GM18505 (cell line): Measurements from ENCODE around the gene DUOXA1.

Experiments used
- ATAC-seq: cut with Tn5 transposase; IDR thresholded peaks from one replicate; pipeline ENCODE4 v1.9.1; 2021; ENCODE audit not compliant: unreplicated experiment
- POLR2A ChIP-seq: IDR thresholded peaks from 4 replicates; pipeline ENCODE4 v1.6.1; 2011; ENCODE audit warnings: borderline replicate concordance; ENCODE audit not compliant: insufficient read depth, insufficient read length; ENCODE audit errors: extremely low read depth

DUOXA1 gene

DNA sequence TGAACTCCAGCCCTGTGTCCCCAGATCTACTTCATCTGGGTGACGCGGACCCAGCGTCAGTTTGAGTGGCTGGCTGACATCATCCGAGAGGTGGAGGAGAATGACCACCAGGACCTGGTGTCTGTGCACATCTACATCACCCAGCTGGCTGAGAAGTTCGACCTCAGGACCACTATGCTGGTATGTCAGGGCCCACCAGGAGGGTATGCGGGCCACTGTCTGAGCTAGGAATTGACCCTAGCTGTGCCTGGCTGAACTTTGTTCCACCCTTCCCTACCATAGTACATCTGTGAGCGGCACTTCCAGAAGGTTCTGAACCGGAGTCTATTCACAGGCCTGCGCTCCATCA is 33.8 kb upstream of the DUOXA1 start:
- no peak for ATAC-seq
- no peak for TF ChIP-seq POLR2A

DNA sequence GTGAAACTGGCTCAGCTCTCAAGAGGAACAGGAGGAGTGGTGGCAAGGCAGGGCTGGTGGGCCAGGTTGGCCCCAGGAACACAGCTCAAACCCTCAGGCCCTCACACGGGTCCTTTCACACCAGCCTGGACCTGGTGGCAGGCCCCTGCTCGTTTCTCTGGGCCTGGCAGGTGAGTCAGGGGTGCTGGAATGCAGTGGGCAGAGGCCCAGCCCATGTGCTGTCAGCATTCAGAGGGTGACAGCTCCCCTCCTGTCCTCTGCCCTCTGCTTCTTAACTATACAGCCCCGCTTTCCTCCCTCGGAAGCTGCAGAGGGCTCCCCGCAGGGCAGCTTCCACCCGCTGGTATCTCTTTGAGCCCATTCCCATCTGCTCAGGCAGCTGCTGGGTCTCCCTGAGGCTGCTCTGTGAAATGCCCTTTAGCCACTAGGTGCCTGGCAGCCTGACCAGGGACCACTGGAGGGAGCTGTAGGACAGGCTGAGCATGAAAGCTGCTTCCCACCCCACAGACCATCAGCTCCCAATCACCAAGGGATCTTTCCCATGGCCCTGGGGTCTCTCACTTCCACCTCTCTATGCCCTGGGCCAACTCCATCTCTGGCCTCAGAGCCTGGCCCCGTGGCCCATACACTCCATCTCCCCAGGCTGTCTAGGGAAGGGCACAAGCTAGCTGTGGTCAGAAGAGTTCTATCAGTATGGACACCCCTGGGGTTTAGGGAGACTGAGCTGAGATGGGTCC is 33.3 kb upstream of the DUOXA1 start:
- TF ChIP-seq POLR2A, result no peak

DNA sequence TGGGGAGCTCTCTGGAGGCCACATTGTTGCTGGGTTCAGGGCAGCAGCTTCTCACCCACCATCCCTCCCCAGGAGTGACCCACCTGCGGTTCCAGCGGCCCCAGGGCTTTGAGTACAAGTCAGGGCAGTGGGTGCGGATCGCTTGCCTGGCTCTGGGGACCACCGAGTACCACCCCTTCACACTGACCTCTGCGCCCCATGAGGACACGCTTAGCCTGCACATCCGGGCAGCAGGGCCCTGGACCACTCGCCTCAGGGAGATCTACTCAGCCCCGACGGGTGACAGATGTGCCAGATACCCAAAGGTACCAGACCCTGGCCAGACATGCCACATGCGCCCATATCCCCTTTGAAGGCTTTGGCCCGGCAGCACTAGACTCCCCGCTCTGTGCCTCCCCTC is 32.0 kb upstream of the DUOXA1 start:
- TF ChIP-seq POLR2A, result no peak
- ATAC-seq, result no peak

More for the DNA sequence above, 33.3 kb upstream of the DUOXA1 start:
- ATAC-seq, result no peak

DNA sequence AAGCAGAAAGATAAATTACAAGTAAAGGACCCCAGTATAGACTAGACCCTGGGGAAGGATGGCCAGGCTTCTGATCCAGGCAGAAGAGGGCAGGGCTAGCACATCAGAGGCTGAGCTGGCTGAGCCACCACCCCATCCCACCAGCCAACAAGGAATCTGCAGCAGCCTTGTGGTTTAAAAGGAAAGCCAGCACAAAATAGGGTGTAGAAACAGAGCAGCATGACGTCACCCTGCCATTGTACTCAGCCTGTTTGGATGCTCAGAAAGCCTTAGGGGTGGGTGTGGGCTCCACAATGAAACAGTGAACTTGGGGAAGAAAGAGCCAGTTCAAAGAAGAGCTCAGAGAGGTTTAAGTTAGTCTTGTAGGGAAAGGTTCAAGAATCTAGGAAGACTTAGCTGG is 28.3 kb upstream of the DUOXA1 start:
- no peak for ATAC-seq
- TF ChIP-seq POLR2A, result no peak

DNA sequence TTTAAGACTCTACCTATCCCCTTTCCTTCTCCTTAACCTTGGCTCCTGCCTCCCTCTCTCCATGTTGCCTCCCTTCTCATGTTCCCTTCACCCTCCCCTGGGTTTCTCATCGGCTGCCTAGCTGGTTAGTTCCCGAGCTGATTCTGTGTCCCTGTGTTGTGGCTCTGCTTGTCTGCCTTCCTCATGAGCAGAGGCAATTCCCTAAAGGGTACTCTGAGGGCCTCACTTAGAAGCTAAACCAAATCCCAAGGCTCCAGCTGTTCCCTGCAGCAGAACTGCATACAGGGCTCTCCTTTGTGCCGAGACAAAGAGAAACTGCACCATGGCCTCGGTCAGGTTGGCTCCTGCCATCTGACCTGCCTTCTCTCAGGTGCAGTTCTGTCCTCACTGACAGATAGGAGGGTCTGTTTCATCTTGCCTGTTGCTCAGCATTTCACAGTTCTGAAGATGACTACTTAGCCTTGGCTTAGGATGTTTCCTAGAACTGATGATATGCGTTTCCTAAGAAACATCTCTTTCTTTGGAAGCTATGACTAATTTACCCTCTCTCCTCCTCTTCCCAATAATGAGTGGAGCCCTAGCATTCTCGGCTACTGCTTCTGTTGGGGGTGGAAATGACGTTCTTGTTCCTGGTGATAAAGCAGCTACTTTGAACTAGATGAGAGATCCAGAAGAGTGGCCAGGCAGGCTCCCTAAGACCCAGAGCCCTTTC is 27.2 kb upstream of the DUOXA1 start:
- no peak for ATAC-seq
- TF ChIP-seq POLR2A, result no peak

DNA sequence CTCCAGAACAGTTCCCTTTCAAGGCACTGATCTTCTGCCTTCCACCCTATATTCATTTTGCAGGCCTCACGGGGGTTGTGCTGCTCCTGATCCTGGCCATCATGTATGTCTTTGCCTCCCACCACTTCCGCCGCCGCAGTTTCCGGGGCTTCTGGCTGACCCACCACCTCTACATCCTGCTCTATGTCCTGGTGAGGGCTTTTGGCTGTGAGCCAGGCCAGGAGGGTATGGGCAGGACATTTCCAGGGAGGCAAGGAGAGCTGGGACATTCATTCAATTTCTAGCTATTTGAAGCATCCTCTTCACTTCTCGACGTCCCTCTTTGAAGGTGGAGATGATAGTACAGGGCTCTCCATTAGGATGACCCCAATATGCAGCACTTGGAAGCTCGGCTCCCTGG is 26.1 kb upstream of the DUOXA1 start:
- no peak for ATAC-seq
- no peak for TF ChIP-seq POLR2A

DNA sequence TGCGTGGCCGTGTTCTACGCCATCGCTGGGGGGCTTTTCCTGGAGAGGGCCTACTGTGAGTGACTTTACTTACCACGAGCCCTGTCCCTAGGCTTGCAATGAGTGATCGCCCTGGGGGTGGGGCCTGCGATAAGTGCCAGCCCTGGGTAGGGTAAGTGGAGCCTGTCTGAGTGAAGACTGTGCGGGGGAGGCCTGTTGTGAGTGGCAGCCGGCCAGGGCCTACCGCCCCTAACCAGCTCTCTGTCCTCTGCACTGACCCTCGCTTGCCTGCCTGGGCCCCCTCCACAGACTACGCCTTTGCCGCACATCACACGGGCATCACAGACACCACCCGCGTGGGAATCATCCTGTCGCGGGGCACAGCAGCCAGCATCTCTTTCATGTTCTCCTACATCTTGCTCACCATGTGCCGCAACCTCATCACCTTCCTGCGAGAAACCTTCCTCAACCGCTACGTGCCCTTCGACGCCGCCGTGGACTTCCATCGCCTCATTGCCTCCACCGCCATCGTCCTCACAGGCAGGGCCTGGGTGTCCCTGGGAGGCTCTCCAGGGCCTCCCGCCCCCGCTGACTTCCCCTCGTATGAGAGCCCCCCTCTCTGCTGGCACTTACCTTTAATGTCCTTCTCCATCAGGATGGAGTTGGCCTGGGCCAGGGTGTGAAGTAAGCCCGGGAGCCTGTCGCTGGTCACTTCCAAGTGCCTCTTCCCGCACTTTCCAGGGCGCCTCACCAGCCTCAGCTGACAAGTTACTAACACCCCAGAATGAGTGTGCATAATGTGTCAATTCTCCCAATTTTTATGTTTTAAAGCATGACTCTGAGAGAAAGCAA is 22.5 kb upstream of the DUOXA1 start:
- TF ChIP-seq POLR2A, result no peak
- no peak for ATAC-seq

DNA sequence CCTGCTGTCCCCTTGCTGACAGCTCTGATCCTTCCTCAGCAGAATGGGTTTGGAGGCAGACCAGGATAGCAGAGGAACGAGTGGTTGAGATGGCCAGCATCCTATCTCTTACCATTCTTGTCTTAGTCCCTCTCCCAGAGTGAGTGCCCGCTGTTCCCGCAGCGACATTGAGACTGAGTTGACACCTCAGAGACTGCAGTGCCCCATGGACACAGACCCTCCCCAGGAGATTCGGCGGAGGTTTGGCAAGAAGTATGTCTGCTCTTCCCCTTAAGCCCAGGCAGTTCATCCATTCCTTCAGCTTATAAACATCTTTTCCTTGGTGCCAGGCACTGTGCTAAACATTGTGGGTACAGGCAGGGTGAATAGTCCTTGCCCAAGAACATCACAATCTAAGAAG is 21.3 kb upstream of the DUOXA1 start:
- no peak for ATAC-seq

DNA sequence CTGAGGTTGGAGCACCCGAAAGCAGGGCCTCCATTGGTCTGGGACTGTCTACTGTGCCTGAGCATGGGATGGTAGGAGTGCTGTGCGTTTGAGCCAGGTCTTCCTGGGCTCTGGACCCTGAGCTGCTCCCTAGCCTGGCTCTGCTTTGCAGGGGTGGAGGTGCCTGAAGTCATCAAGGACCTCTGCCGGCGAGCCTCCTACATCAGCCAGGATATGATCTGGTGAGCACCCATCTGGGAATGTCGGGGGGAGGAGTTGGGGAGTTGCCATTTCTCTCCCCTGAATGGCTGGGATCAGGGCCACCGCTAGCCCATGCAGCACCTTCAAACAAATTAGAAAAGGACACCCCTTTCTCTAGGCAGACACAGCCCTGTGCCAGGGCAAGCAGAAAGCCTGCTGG is 20.8 kb upstream of the DUOXA1 start:
- TF ChIP-seq POLR2A, result no peak
- no peak for ATAC-seq

More for the DNA sequence above, 21.3 kb upstream of the DUOXA1 start:
- TF ChIP-seq POLR2A, result no peak

DNA sequence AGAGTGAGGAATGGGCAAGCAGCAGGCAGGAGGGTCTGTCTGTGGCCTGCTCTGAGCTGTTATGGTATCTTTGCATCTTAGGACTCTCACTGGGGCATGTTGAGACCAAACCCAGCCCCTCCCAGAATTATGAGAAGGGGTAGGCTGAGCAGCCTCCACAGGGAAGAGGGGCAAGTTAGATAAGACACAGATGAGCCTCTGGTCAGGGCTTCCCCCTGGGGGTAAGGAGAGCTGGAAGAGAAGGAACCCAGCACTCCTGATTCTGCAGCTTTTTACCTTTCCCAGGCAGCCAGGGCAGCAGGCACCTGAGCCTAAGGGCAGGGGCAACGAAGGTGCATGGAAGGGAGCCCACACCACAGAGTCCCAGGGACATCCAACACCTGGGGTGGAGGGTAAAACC is 19.4 kb upstream of the DUOXA1 start:
- ATAC-seq, result no peak
- no peak for TF ChIP-seq POLR2A

DNA sequence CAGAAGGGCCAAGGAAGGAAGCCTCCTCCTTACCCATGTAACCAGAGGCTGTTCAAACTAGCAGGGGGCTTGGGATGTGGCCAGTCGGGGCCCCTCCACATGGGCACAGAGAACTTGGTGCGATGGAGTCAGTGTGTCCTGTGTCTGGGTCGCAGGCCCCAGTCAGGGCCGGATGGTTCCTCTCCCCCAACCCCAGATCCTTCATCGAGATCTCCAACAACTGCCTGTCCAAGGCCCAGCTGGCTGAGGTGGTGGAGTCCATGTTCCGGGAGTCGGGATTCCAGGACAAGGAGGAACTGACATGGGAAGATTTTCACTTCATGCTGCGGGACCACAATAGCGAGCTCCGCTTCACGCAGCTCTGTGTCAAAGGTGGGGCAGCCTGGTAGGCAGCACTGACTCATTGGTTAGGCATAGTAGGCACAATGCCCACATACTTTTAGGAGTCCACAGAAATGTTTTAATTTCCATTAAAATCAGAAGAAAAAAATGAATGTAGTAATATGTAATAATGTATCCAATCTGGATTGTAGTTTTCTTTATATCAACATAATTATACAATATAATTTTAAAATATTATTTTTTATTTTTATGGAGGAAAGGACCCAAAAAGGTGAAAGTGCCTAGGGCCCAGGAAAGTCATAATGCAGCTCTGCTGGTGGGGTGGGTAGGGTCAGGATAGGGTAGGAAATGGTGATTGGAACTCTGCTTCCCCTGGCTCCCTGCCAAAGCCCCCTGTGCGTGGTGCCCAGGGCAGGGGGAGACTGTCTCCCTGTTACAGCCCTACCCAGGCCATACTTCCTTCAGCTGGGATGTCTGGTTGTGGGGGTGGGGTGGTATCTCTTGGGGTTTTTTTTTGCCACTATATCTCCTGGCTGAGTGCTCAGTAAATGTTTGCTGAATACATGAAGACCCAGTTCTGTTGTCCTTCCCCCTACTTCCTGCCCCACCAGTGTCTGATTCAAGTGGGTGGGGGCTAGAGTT is 18.7 kb upstream of the DUOXA1 start:
- TF ChIP-seq POLR2A, result no peak
- ATAC-seq, result no peak

DNA sequence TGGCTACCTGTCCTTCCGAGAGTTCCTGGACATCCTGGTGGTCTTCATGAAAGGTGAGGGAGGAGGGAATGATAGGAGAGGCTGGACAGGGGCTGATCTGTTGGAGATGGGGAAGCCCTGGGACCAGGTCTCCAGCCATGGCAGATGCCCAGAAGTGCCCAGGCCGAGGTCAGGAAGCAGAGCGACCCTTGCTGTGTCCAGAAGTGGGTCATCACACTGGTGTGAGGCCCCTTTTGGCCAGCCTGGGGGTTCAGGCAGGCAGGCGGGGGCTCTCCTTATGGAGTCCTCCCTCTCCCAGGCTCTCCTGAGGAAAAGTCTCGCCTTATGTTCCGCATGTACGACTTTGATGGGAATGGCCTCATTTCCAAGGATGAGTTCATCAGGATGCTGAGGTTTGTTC is 17.9 kb upstream of the DUOXA1 start:
- ATAC-seq, result no peak
- no peak for TF ChIP-seq POLR2A
